H1 (cell line): ENCODE data around the gene TPST2. TPM values are rescaled to one million over a fixed set of nuclear protein-coding genes. Genes with fewer than 3 reads are reported as not detected.

ENCODE experiments used
- ATF2 ChIP-seq: IDR thresholded peaks from 2 replicates; pipeline ENCODE4 v1.6.1; 2012; ENCODE audit warnings: low read length, inconsistent platforms
- CBX8 ChIP-seq: fragments of 300-800, 300-1000 bp; sonication (generic); IDR thresholded peaks from 2 replicates; pipeline ENCODE4 v1.7.1; 2016; ENCODE audit warnings: low read depth, low read length, borderline replicate concordance
- CHD2 ChIP-seq: IDR thresholded peaks from 2 replicates; pipeline ENCODE4 v1.6.1; 2012; ENCODE audit warnings: low read length, improper control_type of control experiment
- EZH2 ChIP-seq: fragments of 200-600 bp; sonication (generic); IDR thresholded peaks from 2 replicates; pipeline ENCODE4 v1.7.1; 2012; ENCODE audit warnings: low read depth, mild to moderate bottlenecking, moderate library complexity, low read length, inconsistent platforms; ENCODE audit not compliant: severe bottlenecking
- JUN ChIP-seq: IDR thresholded peaks from 2 replicates; pipeline ENCODE4 v1.6.1; 2011; ENCODE audit warnings: low read depth, mild to moderate bottlenecking, improper control_type of control experiment, low read length
- POLR2AphosphoS5 ChIP-seq: IDR thresholded peaks from 2 replicates; pipeline ENCODE4 v1.6.1; 2011; ENCODE audit warnings: low read depth, low read length
- RBBP5 ChIP-seq: IDR thresholded peaks from 2 replicates; pipeline ENCODE4 v1.7.1; 2012; ENCODE audit warnings: low read depth, mild to moderate bottlenecking, inconsistent platforms, low read length, moderate library complexity, borderline replicate concordance
- SAP30 ChIP-seq: fragments of 300-600 bp; sonication (generic); IDR thresholded peaks from 2 replicates; pipeline ENCODE4 v1.7.1; 2012; ENCODE audit warnings: low read length, moderate library complexity, mild to moderate bottlenecking, inconsistent platforms; ENCODE audit not compliant: insufficient read depth, insufficient replicate concordance
- TBP ChIP-seq: IDR thresholded peaks from 2 replicates; pipeline ENCODE4 v1.6.1; 2011; ENCODE audit warnings: low read depth, low read length, improper control_type of control experiment
- YY1 ChIP-seq: IDR thresholded peaks from 2 replicates; pipeline ENCODE4 v1.6.1; 2011; ENCODE audit warnings: low read depth, mild to moderate bottlenecking, low read length
- polyA plus RNA-seq, 7 experiments: library from polyadenylated mRNA; depleted of rRNA in 3 of 7; stranded (reverse) in 5 of 7; unstranded in 2 of 7; fragments of >200 nt in 5 of 7; fragments of 200-250 nt in 2 of 7; gene quantifications; 1 replicate in 5 of 7; 2 replicates in 1 of 7; 4 replicates in 1 of 7; pipeline versions ENCODE4 v1.2.1 to v1.2.3, GENCODE V29; 2011 to 2013; ENCODE audit warnings: missing spikeins in 2 of 7, mixed read lengths in 2 of 7
- total RNA-seq: library from RNA; stranded (reverse); fragmentation: NEBNext Ultra II Directional; extraction: Animal tissue kit (Norgen Biotek cat#: 25700); gene quantifications from 2 replicates; pipeline ENCODE4 v1.2.1, GENCODE V29; 2021

Gene TPST2
- total and polyA plus RNA-seq, 2 of the 8 experiments (the other 6 are each of a cell fraction or from before 2014, with no cell fraction given) = 58.8 to 143 TPM

GRCh38 chr22:26481112-26481693, 108.7 kb downstream of the TPST2 start (continued):
- TF ChIP-seq YY1 (no peak), TBP (no peak), JUN (no peak), ATF2 (no peak), POLR2AphosphoS5 (no peak), CBX8 (no peak), RBBP5 (no peak), CHD2 (no peak), EZH2 (no peak), SAP30 (no peak)
- TF ChIP-seq, all 59 proteins: peak for 0
